ENCODE data around the gene MAP3K3.

MAP3K3 gene

DNA sequence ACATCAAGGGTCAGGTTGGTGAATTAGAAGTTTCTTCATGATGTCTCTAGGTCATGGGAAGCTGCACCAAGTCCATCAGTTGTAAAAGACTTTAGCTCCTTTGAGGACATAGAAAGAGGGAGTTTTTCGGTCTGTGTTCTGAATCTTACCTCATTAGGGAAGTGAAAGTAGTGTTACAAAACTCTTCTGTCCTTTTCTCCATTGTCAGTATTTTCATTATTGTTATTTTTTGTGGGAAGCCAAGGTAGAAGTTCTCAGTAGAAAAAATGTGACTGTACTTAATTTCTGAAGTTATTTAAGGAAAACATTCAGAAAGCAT lies 24.2 kb downstream of the MAP3K3 start:
- H3K4me2 ChIP-seq (ENCODE audit: low read depth, low read length, poor library complexity, severe bottlenecking), result no peak overlapping the region
- H3F3A ChIP-seq (ENCODE audit: insufficient read depth), result no peaks in the 10 kb centered on the region
- H3K9me2 ChIP-seq (replicated peaks; ENCODE audit: insufficient read depth, low read length), result no peaks in the 10 kb centered on the region
- H3K27me3 ChIP-seq (ENCODE audit: low read length), result no peaks in the 10 kb centered on the region
- no peaks in the 10 kb centered on the region for H4K20me1 ChIP-seq (ENCODE audit: low read depth, low read length)
- TF ChIP-seq, protein P1, sequence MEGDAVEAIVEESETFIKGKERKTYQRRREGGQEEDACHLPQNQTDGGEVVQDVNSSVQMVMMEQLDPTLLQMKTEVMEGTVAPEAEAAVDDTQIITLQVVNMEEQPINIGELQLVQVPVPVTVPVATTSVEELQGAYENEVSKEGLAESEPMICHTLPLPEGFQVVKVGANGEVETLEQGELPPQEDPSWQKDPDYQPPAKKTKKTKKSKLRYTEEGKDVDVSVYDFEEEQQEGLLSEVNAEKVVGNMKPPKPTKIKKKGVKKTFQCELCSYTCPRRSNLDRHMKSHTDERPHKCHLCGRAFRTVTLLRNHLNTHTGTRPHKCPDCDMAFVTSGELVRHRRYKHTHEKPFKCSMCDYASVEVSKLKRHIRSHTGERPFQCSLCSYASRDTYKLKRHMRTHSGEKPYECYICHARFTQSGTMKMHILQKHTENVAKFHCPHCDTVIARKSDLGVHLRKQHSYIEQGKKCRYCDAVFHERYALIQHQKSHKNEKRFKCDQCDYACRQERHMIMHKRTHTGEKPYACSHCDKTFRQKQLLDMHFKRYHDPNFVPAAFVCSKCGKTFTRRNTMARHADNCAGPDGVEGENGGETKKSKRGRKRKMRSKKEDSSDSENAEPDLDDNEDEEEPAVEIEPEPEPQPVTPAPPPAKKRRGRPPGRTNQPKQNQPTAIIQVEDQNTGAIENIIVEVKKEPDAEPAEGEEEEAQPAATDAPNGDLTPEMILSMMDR (IDR thresholded peaks at IDR 0.05; ENCODE audit: insufficient read depth, low read length, poor library complexity, severe bottlenecking), result no peak
- no peak for TF ChIP-seq EZH2phosphoT487 (conservative IDR thresholded peaks at IDR 0.05; ENCODE audit: low read length)
- H3K4me3 ChIP-seq (ENCODE audit: insufficient read depth, low read length, poor library complexity, severe bottlenecking), result no peak overlapping the region
- H3K9me3 ChIP-seq (ENCODE audit: insufficient read depth, low read length), result no peaks in the 10 kb centered on the region
- H3K36me3 ChIP-seq (ENCODE audit: low read length), result no peaks in the 10 kb centered on the region
- H3K27ac ChIP-seq (ENCODE audit: low read depth, low read length), result 0 out of 2 replicates have a peak overlapping the region, but pooled peaks have one; percentile 14
- no peaks in the 10 kb centered on the region for H3K79me2 ChIP-seq (ENCODE audit: insufficient read depth, low read length)
- no peak overlapping the region for H2AFZ ChIP-seq (ENCODE audit: low read depth, low read length, severe bottlenecking)
- no peak overlapping the region for H3K9ac ChIP-seq (ENCODE audit: low read length)

DNA sequence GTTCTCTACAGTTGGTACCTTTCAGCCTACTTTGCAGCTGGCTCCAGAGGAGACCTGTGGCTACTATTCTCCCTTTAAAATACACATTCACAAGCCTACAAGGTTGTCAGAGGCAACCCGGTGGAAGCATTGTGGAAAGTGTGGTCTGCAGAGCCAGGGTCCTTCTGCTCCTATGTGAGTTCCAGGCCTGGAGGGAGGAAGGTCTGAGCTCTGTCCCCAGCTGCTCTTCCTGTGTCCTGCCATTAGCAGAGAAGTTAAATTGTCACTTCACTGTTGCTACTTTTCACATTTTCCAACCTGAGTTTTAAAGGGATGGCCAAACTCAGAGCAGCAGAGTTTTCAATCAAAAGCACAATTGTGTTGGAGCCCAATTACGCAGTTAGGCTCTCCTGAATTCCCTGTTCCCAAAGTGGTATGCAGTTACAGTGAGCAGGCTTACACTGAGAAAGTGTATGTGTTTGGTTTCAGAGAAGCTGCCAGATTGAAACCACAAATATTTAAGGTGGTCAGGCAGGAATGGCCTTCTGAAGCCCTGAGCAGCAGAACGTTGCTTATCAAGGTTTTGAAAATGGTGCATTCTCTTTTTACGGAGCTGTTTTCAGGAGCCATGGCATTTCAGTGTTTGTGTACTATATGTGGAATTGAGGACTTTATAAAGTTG lies 25.0 kb downstream of the MAP3K3 start:
- Histone ChIP-seq H3K9ac (ENCODE audit: low read length) (no peak overlapping the region), H3K27ac (ENCODE audit: low read depth, low read length) (no peak overlapping the region), H3K4me2 (ENCODE audit: low read depth, low read length, poor library complexity, severe bottlenecking) (no peak overlapping the region), H3K9me2 (replicated peaks; ENCODE audit: insufficient read depth, low read length) (no peaks in the 10 kb centered on the region), H3K4me3 (ENCODE audit: insufficient read depth, low read length, poor library complexity, severe bottlenecking) (no peak overlapping the region), H3F3A (ENCODE audit: insufficient read depth) (no peaks in the 10 kb centered on the region), H2AFZ (ENCODE audit: low read depth, low read length, severe bottlenecking) (no peak overlapping the region), H3K9me3 (ENCODE audit: insufficient read depth, low read length) (no peaks in the 10 kb centered on the region), H4K20me1 (ENCODE audit: low read depth, low read length) (no peaks in the 10 kb centered on the region), H3K27me3 (ENCODE audit: low read length) (no peaks in the 10 kb centered on the region), H3K36me3 (ENCODE audit: low read length) (no peaks in the 10 kb centered on the region), H3K79me2 (ENCODE audit: insufficient read depth, low read length) (no peaks in the 10 kb centered on the region)
- TF ChIP-seq, protein P1 (IDR thresholded peaks at IDR 0.05; ENCODE audit: insufficient read depth, low read length, poor library complexity, severe bottlenecking), result no peak
- TF ChIP-seq EZH2phosphoT487 (conservative IDR thresholded peaks at IDR 0.05; ENCODE audit: low read length), result no peak

DNA sequence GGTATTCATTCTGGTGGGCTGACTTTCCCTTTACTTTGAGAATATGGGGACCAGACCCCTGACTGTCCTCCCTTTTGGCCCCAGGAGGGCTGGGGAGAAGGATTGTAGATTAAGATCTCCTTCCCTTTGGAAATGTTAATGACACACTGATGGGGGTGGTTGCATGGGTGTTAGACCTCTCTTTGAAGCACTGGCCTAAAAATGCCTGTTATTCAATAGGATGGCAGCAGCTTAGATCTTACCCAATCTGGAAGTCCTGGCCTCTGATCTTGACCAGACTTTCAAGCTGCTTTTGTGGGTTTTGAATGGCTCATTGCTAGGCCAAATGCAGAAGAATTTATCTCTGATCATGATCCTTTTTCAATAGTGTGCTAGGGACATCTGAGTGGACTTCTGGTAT lies 25.7 kb downstream of the MAP3K3 start:
- Histone ChIP-seq H3K9ac (ENCODE audit: low read length) (no peak overlapping the region), H3K4me3 (ENCODE audit: insufficient read depth, low read length, poor library complexity, severe bottlenecking) (no peak overlapping the region), H4K20me1 (ENCODE audit: low read depth, low read length) (no peaks in the 10 kb centered on the region), H3K79me2 (ENCODE audit: insufficient read depth, low read length) (no peaks in the 10 kb centered on the region), H3K4me2 (ENCODE audit: low read depth, low read length, poor library complexity, severe bottlenecking) (no peak overlapping the region), H3K9me2 (replicated peaks; ENCODE audit: insufficient read depth, low read length) (no peaks in the 10 kb centered on the region), H3F3A (ENCODE audit: insufficient read depth) (no peaks in the 10 kb centered on the region), H3K36me3 (ENCODE audit: low read length) (no peaks in the 10 kb centered on the region), H3K27me3 (ENCODE audit: low read length) (no peaks in the 10 kb centered on the region), H3K27ac (ENCODE audit: low read depth, low read length) (no peak overlapping the region), H3K9me3 (ENCODE audit: insufficient read depth, low read length) (no peaks in the 10 kb centered on the region), H2AFZ (ENCODE audit: low read depth, low read length, severe bottlenecking) (no peak overlapping the region)
- no peak for TF ChIP-seq EZH2phosphoT487 (conservative IDR thresholded peaks at IDR 0.05; ENCODE audit: low read length)
- TF ChIP-seq, protein P1 (IDR thresholded peaks at IDR 0.05; ENCODE audit: insufficient read depth, low read length, poor library complexity, severe bottlenecking), result no peak
